GM12891 (cell line): Measurements from ENCODE around the gene CDH23.

ENCODE experiments used
- DNase-seq: peaks from one replicate; pipeline ENCODE4 v3.0.0; 2011; ENCODE audit warnings: low spot score; ENCODE audit not compliant: insufficient read length
- FAIRE-seq: peaks from 2 replicates; lab custom pipeline; 2011; peaks lifted over from hg19 to GRCh38; lab: Jason Lieb, UNC
- PAX5 ChIP-seq: IDR thresholded peaks from 2 replicates; pipeline ENCODE4 v1.6.1; 2011; ENCODE audit warnings: low read length, moderate library complexity, mild to moderate bottlenecking; ENCODE audit not compliant: insufficient read depth, severe bottlenecking
- POLR2A ChIP-seq: IDR thresholded peaks from 2 replicates; pipeline ENCODE4 v1.6.1; 2011; ENCODE audit warnings: low read depth, low read length, control low read depth
- POLR2AphosphoS5 ChIP-seq: IDR thresholded peaks from 2 replicates; pipeline ENCODE4 v1.6.1; 2011; ENCODE audit warnings: low read depth, low read length, control low read depth
- POU2F2 ChIP-seq: IDR thresholded peaks from 2 replicates; pipeline ENCODE4 v1.6.1; 2011; ENCODE audit warnings: low read depth, mild to moderate bottlenecking, control low read depth, low read length, moderate library complexity
- SPI1 ChIP-seq: IDR thresholded peaks from 2 replicates; pipeline ENCODE4 v1.6.1; 2011; ENCODE audit warnings: low read depth, low read length, control low read depth
- TAF1 ChIP-seq: IDR thresholded peaks from 2 replicates; pipeline ENCODE4 v1.6.1; 2011; ENCODE audit warnings: low read depth, low read length, control low read depth

The CDH23 gene

DNA sequence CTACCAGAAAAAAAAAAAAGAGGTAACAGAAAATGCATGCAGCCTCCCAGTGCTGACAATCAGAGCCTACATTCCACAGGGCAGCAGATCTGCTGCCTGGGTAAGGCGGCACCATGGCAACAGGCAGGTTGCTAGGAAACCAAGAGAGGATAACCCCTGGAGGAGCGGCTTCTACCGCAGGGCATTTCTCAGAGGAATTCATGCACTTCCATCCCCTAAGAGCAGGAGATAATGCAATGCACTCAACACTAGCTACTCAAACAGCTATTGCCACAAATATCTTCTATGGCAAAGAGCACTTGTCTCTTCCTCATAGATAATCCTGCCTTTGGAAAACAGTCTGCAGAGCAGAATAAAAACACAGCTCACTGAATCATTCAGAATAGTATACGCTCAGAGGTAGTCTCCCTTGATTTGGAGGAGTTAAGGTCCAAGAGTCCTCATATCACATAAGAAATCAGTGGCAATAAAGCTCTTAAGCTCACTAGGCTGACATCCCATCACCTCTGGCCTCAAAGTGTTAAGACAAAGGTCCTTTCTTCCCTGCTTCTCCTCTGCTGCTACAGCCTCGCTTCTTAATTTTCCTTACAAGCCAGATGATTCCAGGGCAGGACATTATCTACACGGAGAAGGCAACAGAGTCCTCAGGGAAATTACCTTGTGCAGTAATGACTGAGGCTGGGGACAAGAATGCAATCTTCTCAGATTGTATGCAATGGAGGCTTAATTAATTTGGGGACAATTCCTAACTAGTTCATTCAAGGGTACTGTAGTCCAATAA is 443.6 kb downstream of the CDH23 start:
- DNase-seq (no peak), FAIRE-seq (no peak)
- no peak for TF ChIP-seq POLR2A
- TF ChIP-seq PAX5 = no peak
- no peak for TF ChIP-seq SPI1
- TF ChIP-seq POLR2AphosphoS5 = no peak
- no peak for TF ChIP-seq TAF1
- no peak for TF ChIP-seq POU2F2

DNA sequence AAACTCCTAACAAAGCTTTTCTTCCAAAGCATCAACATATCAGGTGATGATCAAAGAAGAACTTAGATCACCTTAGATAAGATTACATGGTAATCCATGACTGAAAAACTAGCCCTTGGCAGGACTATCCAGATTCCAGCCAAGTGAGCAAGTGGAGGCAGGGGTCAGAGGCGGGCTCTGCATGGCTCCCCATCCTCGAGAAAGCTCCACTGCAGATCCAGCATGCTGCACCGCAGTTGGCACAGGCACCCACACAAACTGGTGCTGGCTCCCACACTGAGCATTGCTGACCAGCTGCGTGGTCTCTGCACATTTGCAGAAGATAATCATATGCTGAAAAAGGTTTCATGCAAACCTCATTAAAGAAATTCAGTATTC is 444.2 kb downstream of the CDH23 start:
- no peak for DNase-seq
- FAIRE-seq = no peak
- TF ChIP-seq POLR2AphosphoS5 = no peak
- TF ChIP-seq TAF1 = no peak
- no peak for TF ChIP-seq POU2F2
- TF ChIP-seq PAX5 = no peak

DNA sequence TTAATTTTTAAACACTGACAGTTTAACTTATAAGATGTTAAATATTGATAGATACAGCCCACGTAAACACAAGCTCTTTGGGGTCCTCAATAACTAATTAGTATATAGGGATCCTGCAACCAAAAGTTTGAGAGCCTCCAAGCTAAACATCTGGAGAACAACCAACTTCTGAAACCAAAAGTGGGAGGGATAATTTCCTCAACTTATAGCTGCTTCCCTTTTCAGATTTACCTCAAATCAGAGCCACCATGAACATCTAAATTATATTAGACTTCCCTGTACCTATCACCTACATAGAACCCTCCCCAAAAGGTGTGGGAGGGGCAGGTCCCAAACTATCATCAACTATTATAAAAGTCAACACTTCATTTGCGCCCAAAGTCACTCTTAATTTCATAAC is 445.7 kb downstream of the CDH23 start:
- DNase-seq (no peak), FAIRE-seq (no peak)
- no peak for TF ChIP-seq POLR2A
- peak; percentile 25; the same call in 1 of the 2 replicates for TF ChIP-seq SPI1

DNA sequence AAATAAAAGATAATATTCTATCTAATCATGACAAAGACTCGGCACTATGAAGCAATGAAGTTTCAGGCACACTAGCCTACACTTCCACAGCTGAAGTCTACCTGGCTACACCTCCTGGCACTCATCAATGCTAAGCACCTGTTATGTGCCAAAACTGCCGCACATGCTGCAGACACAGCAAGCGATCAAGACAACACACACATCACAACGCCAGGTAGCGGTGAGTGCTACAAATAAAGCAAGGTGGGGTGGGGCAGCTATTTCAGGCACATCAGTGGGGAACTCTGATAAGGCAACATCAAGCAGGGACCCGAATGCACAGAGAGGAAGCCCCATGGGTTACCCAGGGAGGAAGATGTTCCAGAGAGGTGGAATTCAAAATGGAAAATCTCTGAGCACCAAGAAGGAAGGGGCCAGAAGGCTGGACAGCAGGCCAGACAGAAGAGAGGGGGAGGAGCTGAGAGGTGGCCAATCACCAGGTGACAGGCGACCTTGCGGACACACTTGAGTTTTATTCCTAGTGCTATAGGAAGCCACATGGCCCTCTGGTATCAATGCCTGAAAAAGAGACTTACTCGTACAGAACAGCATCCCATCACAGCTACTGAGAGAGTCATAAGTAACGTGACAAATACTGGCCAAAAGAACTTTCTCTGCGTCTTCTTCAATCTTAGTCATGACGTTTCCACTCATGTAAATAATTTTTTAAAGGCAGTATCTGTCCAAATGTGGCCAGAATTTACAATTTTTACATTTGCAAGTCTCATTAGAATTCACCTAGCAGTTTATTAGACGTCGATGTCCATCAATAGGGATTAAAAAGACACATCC is 446.4 kb downstream of the CDH23 start:
- no peak for DNase-seq
- FAIRE-seq = no peak
- TF ChIP-seq POLR2AphosphoS5 (no peak), PAX5 (no peak), POU2F2 (no peak), POLR2A (no peak), SPI1 (no peak), TAF1 (no peak)

DNA sequence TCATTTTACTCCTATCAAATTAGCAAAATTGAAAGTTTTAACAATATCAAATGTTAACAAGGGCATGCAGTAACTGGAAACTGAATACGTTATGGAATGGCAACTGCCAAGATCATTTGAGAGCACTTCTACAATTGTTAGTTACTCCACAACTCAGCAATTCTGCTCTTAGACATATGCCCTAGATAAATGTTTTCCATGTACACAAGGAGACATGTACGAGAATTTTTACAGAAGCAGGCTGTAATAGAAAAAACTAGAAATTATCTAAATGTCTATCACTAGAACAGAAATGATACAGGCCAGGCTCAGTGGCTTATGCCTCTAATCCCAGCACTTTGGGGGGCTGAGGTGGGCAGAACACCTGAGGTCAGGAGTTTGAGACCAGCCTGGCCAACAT is 447.4 kb downstream of the CDH23 start:
- DNase-seq = no peak
- TF ChIP-seq POLR2A (no peak), PAX5 (no peak), SPI1 (no peak), POLR2AphosphoS5 (no peak), TAF1 (no peak)
- FAIRE-seq = no peak

DNA sequence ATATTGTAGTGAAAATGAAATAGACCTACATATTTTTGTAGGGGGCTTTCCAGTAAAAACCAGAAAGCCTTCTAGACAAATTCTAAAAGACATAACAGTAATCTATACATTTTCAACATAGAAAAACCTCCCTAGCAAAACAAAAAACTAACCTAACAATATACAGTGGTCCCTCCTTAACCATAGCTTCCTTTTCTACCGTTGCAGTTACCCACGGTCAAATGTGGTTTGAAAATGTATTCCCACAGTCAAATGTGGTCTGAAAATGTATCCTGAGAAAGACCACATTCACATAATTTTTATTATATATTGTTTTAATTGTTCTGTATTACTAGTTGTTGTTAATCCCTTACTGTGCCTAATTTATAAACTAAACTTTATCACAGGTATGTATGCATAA is 448.0 kb downstream of the CDH23 start:
- TF ChIP-seq POLR2AphosphoS5 (no peak), PAX5 (no peak), SPI1 (no peak), POU2F2 (no peak), TAF1 (no peak), POLR2A (no peak)
- DNase-seq = no peak
- FAIRE-seq = no peak

DNA sequence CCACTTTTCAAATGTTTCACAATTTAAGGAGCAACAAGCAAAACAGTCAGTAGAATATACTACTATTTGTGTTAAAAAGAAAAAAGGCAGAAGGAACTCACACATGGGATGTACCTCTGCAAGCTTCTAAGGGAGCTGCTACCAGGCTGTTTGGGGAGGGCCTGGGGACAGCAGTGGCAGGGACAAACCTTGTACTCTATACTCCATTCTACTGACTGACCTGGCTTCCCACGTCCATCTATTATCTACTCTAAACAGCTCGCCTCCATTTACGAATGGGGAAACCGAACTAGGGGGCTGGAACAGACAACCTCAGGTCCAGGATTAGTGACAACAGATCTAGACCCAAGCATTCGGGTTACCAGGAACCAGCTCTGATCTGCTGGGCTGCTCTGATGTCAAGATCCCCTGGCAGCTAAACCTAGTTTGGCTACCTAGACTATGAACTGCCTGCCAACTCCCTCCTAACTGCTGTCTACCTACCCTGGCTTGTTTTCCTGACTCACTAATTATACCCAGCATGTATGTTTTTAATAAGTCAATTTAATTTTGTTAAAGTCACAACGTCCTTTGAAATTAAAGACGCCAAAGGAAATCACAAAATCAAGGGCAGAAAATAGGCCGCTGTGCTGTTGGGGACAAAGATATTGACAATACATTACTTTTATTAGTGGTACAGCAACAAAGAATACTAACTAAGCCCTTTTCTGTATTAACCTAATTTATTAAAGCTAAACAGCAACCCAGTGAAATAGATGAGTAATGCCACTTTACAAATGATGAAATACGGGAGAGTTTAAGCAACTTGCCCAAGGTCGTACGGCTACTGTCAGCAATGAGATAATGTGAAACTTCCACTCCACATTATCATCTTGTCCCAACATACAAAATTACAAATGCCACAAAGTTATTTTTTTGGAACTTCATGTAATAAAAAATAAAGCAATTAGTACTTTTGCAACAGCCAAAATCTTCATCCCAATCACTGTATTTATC is 449.0 kb downstream of the CDH23 start:
- FAIRE-seq (no peak), DNase-seq (no peak)
- TF ChIP-seq POLR2A (no peak), TAF1 (no peak), POU2F2 (no peak), SPI1 (no peak), POLR2AphosphoS5 (no peak), PAX5 (no peak)

GRCh38 chr10:71846816-71847215 is 450.1 kb downstream of the CDH23 start:
- TF ChIP-seq TAF1 (no peak), PAX5 (no peak), POLR2AphosphoS5 (no peak), POLR2A (no peak), SPI1 (no peak)
- no peak for DNase-seq
- FAIRE-seq = no peak

- DNase-seq (no peak), FAIRE-seq (no peak)
- no peak for TF ChIP-seq POU2F2
- TF ChIP-seq SPI1 = no peak
- no peak for TF ChIP-seq TAF1
- TF ChIP-seq POLR2AphosphoS5 = no peak
- no peak for TF ChIP-seq PAX5
- no peak for TF ChIP-seq POLR2A
Measured at GRCh38 chr10:71847418-71847817, 450.7 kb downstream of the CDH23 start.
